ENCODE measurements around the gene RAC3. TPM values are rescaled to one million over a fixed set of nuclear protein-coding genes. Genes with fewer than 3 reads are reported as not detected.

The RAC3 gene
- total RNA-seq, 4 donors from 2014 or later = 11.8 to 23.8 (median 14.4) TPM

GRCh38 chr17:82079001-82079677 lies 47.7 kb downstream of the RAC3 start:
- intact Hi-C loops (cut with DNase I) = no loop called here
- no peak for DNase-seq
- Histone ChIP-seq H3K4me1 (no peaks in the 10 kb centered on the region), H3K27me3 (no peaks in the 10 kb centered on the region), H3K36me3 (peaks cover 27 to 49% of the 10 kb centered on the region in 2 donors), H3K4me3 (replicated peaks in 1 of 3) (no peak overlapping the region), H3K9me3 (no peaks in the 10 kb centered on the region), H3K27ac (no peak overlapping the region)
- 96% methylated on average over 29 to 35 of the region's 47 CpGs for WGBS, 2 donors
- TF ChIP-seq CTCF (IDR thresholded peaks at IDR 0.05) (no peak), POLR2A (IDR thresholded peaks at IDR 0.05) (no peak)

- H3K36me3 ChIP-seq = peaks cover 35 to 60% of the 10 kb centered on the region in 2 donors
- H3K9me3 ChIP-seq = no peaks in the 10 kb centered on the region
- intact Hi-C loops (cut with DNase I) = no loop called here
- no peak overlapping the region for H3K27ac ChIP-seq
- no peaks in the 10 kb centered on the region for H3K4me1 ChIP-seq
- DNase-seq = no peak
- no peak for TF ChIP-seq CTCF (IDR thresholded peaks at IDR 0.05)
- no peak for TF ChIP-seq POLR2A (IDR thresholded peaks at IDR 0.05)
- no peak overlapping the region for H3K4me3 ChIP-seq (replicated peaks in 1 of 3)
- no peaks in the 10 kb centered on the region for H3K27me3 ChIP-seq
- WGBS, 2 donors = 88 to 93% methylated on average over 26 to 27 of the region's 36 CpGs
Observed at GRCh38 chr17:82080048-82080788, 48.7 kb downstream of the RAC3 start.

GRCh38 chr17:82080789-82081464 lies 49.4 kb downstream of the RAC3 start:
- Histone ChIP-seq H3K36me3 (peaks cover 42 to 67% of the 10 kb centered on the region in 2 donors), H3K4me3 (replicated peaks in 1 of 3) (no peak overlapping the region), H3K9me3 (no peaks in the 10 kb centered on the region), H3K27me3 (no peaks in the 10 kb centered on the region), H3K4me1 (no peaks in the 10 kb centered on the region), H3K27ac (no peak overlapping the region)
- no peak for TF ChIP-seq POLR2A (IDR thresholded peaks at IDR 0.05)
- no peak for TF ChIP-seq CTCF (IDR thresholded peaks at IDR 0.05)
- no peak for DNase-seq
- 95 to 99% methylated on average over 12 to 25 of the region's 44 CpGs for WGBS, 2 donors
- intact Hi-C loops (cut with DNase I) = no loop called here

- intact Hi-C loops (cut with DNase I) = no loop called here
- DNase-seq = no peak
- 95 to 96% methylated on average over 4 to 10 of the region's 20 CpGs for WGBS, 2 donors
- H3K27ac ChIP-seq = no peak overlapping the region
- TF ChIP-seq CTCF (IDR thresholded peaks at IDR 0.05) = no peak
- no peak for TF ChIP-seq POLR2A (IDR thresholded peaks at IDR 0.05)
- no peaks in the 10 kb centered on the region for H3K4me1 ChIP-seq
- no peaks in the 10 kb centered on the region for H3K27me3 ChIP-seq
- H3K9me3 ChIP-seq = no peaks in the 10 kb centered on the region
- H3K36me3 ChIP-seq = peaks cover 46 to 73% of the 10 kb centered on the region in 2 donors
- H3K4me3 ChIP-seq (replicated peaks in 1 of 3) = no peak overlapping the region
Observed at GRCh38 chr17:82081546-82081945, 50.1 kb downstream of the RAC3 start.
